GM21576 (cell line): Measurements from ENCODE around the gene MED10.
"Not testable (repeated sequence)": the region's sequence is repeated elsewhere in the genome, so short reads cannot be mapped to it uniquely, and the experiment has no call there.

Experiments
- ATAC-seq: cut with Tn5 transposase; IDR thresholded peaks from one replicate; pipeline ENCODE4 v1.9.1; 2021; ENCODE audit warnings: mild to moderate bottlenecking, moderate library complexity; ENCODE audit not compliant: unreplicated experiment

MED10 gene

GRCh38 chr5:6376974-6377520 is 1.3 kb downstream of the MED10 start:
- no peak for ATAC-seq

GRCh38 chr5:6373081-6373846 is 5.1 kb downstream of the MED10 start:
- ATAC-seq, result no peak

- ATAC-seq, result no peak
Measured at GRCh38 chr5:6372251-6373080, 5.9 kb downstream of the MED10 start.

- ATAC-seq, result no peak
Measured at GRCh38 chr5:6371079-6371810, 7.1 kb downstream of the MED10 start.

GRCh38 chr5:6370580-6370979 is 7.8 kb downstream of the MED10 start:
- no peak for ATAC-seq

DNA sequence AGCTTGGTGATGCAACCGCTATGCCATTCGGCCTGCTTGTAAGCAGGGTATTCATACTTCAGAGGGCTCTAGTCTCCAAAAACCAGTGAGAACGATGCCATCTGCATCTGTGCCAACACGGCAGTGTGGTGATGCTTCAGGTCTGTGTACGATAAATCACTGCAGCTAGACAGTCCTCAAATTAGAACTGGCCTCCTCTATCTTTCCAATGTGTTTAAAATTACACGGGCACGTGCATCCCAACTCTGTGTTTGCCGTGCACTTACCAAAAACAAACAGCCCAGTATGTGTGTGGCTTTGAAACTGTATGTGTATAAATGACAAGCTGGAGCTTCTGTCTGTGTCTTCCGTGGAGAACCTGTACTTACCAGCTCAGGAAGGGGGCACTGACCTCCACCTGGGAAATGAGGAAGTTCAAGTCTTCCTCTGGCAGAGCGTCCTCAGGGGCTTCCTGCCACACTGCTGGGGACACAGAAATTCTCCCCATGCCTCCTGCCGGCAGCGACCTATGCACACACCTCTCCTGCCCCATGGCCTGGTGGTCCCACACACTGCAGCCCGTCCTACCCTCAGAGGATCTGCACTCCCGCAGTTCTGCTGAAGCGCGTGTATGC is 12.3 kb downstream of the MED10 start:
- ATAC-seq, result no peak

DNA sequence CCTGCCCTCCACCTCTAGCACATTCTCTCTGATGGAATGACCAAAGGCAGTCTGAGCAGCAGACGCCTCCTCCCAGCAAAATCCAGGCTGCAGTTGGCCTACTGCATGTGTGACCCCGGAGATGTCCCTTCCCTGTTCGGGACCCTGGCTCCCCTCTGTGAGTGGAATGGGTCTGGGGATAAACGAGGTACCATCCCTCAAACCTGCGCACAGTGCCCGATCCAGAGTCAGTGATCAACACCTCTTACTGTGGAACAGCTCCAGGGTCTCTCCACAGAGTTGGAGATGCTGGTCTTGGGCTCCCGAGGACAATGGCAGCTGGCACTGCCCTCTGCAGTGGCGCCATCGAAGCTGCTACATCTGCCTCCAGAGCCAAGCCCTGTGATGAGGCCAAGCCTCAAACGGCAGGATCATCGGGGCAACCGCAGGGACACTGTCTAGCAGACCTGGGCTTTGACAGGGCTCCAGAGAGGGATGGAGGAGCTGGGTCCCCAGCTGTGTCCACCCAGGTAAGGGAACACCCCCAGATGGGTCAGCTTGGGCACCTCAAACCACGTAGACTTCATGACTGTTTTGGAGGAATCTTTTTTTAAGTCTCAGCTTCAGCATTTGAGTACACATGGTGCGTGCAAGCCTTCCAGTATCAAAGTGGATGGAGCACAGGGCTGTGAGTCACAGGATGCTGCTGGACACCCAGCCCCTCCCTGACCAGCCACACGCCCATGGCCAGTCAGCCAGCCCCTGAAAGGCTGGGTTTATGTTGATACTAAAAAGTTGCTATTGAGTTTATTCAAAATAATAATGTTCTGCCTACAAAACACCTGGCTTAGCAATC is 13.0 kb downstream of the MED10 start:
- ATAC-seq, result no peak

DNA sequence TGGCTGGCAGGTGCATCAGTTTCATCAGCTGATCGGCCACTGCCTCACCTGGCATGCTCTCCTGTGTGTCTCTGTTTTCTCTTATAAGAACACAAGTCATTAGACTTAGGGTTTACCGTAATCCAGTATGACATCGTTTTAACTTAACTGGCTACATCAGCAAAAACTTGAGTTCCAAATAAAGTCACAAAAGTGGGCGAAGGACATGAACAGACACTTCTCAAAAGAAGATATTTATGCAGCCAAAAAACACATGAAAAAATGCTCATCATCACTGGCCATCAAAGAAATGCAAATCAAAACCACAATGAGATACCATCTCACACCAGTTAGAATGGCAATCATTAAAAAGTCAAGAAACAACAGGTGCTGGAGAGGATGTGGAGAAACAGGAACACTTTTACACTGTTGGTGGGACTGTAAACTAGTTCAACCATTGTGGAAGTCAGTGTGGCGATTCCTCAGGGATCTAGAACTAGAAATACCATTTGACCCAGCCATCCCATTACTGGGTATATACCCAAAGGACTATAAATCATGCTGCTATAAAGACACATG is 14.8 kb downstream of the MED10 start:
- not testable (repeated sequence) for ATAC-seq

DNA sequence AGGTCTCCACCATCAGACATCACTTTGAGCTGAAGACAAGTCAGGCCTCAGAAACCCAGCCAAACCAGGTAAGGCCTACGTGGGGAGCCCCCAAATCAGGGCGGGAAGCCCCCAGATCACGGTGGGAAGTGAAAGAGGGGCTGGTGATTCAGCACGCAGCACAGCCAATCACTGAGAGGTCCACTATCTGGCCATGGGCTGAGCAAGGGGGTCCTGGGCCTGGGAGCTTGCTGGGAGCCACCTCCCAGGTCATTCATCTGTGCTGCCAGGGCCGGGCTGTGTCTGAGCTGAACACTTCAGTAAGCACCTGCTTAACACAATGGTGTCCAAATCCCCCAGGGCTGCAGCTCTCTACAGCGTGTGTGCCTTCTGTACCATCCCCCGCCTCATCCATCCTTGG is 15.5 kb downstream of the MED10 start:
- ATAC-seq, result no peak

- no peak for ATAC-seq
Measured at GRCh38 chr5:6361101-6361500, 17.2 kb downstream of the MED10 start.

- ATAC-seq, result no peak
Measured at GRCh38 chr5:6360323-6361072, 17.8 kb downstream of the MED10 start.

GRCh38 chr5:6359555-6360322 is 18.6 kb downstream of the MED10 start:
- ATAC-seq, result peak; percentile 81

DNA sequence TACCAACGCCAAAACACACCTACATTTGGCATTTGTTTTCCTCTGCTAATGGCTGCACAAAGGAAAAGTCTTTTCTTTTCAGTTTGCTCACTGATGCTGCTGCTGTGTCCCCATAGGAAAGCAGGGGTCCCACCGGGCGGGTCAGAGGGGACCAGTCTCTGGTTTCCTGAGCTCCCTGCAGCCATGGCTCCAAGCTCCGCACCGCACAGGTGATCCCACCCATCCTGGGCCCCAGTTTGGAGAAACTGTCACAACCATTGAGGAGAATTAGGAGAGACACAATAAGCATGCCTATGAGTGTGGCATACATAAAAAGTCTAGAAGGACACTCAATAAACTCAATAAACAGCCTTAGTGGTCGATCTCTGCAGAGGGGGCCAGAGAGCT is 19.9 kb downstream of the MED10 start:
- no peak for ATAC-seq

DNA sequence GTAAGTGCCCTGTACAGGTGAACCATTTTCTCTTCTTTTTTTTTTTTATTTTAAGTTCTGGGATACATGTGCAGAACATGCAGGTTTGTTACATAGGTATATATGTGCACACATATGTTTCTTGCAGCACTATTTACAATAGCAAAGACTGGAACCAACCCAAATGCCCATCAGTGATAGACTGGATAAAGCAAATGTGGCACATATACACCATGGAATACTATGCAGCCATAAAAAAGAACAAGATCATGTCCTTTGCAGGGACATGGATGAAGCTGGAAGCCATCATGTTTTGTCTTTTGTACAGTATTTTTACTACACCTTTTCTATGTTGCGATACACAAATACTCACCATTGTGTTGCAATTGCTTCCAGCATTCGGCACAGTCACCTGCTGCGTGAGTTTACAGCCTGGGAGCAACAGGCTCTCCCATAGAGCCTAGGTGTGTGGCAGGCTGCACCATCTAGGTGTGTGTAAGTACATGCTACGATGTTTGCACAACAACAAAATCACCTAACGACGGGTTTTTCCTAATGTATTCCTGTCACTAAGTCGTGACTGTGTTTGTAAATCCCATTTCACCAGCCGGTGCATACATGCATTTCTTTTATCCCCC is 20.4 kb downstream of the MED10 start:
- ATAC-seq, result not testable (repeated sequence)

GRCh38 chr5:6356578-6357164 is 21.7 kb downstream of the MED10 start:
- no peak for ATAC-seq

DNA sequence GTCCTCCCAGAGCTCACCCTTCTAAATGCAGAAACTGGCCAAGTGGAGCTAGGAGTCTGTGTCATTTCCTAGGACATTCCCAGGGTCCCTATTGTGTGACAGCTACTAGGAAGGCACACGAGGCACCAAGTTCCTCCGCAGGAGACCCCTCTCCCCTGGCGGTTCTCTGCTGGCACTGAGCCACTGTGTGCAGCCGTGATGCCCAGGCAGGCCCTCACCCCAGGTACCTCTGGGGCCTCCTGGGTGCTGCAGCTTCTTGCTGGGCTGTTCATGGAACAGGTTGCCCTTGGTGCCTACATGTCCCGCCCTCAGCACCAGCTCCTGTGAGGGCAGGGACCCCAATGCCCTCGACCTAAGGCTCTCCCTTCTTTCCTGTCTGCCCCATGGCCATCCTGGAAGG is 23.1 kb downstream of the MED10 start:
- ATAC-seq, result no peak

DNA sequence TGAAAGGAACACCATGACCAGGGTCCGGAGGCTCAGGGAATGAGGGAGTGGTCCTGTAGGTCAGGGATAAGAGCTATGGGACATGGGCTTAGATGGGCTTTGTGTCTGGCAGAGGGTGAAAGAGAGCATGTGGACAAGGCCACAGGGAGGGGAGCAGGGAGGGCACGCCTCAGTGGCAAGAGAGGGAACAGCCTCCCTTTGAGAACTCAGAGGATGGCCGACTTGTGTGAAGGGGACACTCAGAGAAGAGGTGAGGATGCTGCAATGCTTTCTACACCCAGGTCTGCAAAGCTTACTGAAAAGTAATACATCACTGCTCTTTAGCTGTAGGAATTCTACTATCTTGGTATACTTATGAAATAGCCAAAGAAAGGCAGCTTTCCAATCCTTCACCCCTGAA is 23.5 kb downstream of the MED10 start:
- ATAC-seq, result no peak
